ENCODE data around the gene PUSL1.
A peak's percentile ranks its signal among the peaks of the same experiment; 100 is the strongest.

The PUSL1 gene

DNA sequence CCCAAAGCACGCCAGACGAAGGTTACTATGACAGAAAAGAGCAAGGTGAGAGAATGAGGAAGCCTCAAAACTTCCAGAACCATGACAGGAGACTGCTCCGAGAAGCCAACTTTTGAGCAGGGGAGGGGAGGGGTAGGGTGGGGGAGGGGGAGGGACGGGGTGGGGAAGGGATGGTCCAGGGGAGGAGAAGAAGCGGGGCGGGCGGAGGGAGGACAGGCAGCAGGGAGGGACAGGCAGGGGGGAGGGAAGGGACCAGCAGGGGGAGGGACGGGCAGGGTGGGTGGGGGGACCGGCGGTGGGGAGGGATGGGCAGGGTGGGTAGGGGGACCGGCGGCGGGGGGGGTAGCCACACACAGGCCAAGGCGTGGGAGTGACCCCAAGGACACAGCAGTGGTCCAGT is 14.0 kb downstream of the PUSL1 start:
- no peak for DNase-seq (ENCODE audit: low read depth)
- TF ChIP-seq, protein P1, sequence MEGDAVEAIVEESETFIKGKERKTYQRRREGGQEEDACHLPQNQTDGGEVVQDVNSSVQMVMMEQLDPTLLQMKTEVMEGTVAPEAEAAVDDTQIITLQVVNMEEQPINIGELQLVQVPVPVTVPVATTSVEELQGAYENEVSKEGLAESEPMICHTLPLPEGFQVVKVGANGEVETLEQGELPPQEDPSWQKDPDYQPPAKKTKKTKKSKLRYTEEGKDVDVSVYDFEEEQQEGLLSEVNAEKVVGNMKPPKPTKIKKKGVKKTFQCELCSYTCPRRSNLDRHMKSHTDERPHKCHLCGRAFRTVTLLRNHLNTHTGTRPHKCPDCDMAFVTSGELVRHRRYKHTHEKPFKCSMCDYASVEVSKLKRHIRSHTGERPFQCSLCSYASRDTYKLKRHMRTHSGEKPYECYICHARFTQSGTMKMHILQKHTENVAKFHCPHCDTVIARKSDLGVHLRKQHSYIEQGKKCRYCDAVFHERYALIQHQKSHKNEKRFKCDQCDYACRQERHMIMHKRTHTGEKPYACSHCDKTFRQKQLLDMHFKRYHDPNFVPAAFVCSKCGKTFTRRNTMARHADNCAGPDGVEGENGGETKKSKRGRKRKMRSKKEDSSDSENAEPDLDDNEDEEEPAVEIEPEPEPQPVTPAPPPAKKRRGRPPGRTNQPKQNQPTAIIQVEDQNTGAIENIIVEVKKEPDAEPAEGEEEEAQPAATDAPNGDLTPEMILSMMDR (conservative IDR thresholded peaks at IDR 0.05; ENCODE audit: low read depth, low read length), result no peak
- no peak overlapping the region for H3K4me3 ChIP-seq (ENCODE audit: low read length)

DNA sequence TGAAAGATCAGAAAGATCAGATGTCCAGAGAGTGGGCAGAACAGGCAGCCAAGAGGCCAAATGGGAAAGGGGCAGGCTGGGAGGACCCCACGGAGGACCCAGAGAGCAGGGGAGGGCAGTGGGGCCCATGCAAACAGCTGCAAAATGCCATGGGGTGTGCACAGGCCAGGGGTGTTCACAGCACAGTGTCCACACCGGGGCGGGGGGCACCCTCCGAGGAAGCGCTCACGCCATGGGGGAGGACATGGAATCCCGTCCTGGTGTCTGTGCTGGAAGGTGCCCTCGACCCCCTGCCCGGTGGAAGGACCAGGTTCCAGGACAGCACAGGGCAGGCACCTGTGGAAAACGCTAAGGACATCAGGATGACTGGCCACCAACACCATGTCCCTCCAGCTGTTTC is 14.6 kb downstream of the PUSL1 start:
- no peak overlapping the region for H3K4me3 ChIP-seq (ENCODE audit: low read length)
- TF ChIP-seq, protein P1 (conservative IDR thresholded peaks at IDR 0.05; ENCODE audit: low read depth, low read length), result no peak
- no peak for DNase-seq (ENCODE audit: low read depth)

DNA sequence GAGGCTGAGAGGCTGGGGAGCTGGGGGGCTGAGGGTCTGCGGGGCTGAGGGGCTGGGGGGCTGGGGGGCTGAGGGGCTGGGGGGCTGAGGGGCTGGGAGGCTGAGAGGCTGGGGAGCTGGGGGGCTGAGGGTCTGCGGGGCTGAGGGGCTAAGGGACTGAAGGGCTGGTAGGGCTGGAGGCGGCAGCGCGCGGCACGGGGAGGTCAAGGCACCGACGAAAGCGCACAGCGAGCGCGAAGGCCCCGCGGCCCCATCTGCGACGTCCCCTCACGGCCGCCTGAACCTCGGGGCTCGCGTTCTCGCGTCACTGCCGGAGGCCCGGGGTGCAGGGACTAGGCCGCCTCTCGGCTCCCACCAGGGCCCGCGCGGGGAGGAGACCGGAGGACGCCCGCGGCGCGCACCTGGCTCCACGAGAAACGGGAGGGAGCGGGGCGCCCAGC is 15.7 kb downstream of the PUSL1 start:
- H3K4me3 ChIP-seq (ENCODE audit: low read length), result peak overlapping the region; percentile 65
- TF ChIP-seq, protein P1 (conservative IDR thresholded peaks at IDR 0.05; ENCODE audit: low read depth, low read length), result no peak
- no peak for DNase-seq (ENCODE audit: low read depth)

DNA sequence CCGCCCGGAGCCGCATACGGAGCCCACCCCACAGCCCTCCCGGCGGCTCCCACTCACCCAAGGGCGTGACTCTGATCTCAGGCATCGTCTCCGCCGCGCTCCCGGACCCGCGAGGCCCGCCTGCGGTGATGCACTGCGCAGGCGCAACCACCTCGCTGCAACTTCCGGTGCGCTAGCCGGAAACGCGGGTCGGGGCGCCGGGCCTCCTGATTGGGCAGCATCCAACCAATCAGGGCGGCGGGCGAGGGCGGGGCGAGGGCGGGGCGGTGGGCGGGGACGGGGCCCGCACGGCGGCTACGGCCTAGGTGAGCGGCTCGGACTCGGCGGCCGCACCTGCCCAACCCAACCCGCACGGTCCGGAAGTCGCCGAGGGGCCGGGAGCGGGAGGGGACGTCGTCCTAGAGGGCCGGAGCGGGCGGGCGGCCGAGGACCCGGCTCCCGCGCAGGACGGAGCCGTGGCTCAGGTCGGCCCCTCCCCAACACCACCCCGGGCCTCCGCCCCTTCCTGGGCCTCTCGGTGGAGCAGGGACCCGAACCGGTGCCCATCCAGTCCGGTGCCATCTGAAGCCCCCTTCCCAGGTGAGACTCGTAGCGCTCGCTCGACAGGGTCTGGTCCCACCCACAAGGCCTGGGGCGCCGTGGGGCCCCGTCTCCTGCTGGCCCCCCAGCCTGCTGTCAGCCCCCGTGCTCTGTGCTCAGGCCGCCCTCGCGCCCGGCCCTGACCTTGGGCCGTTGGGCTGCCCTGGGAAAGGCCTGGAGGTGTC is 16.3 kb downstream of the PUSL1 start, which contains the start of the genes CPTP and INTS11:
TSS of gene CPTP (plus strand) at position 279 of the 764 bp plus-strand sequence. CDS start 2,109 bp downstream, outside the sequence.
TSS of gene INTS11 (minus strand) at position 137 of the 764 bp plus-strand sequence. CDS start at position 85, 52 bp downstream.
- peak within 1 kb of the TSS; percentile 75 for H3K4me3 ChIP-seq (ENCODE audit: low read length)
- TF ChIP-seq, protein P1 (conservative IDR thresholded peaks at IDR 0.05; ENCODE audit: low read depth, low read length), result no peak
- peak; percentile 47 for DNase-seq (ENCODE audit: low read depth)

DNA sequence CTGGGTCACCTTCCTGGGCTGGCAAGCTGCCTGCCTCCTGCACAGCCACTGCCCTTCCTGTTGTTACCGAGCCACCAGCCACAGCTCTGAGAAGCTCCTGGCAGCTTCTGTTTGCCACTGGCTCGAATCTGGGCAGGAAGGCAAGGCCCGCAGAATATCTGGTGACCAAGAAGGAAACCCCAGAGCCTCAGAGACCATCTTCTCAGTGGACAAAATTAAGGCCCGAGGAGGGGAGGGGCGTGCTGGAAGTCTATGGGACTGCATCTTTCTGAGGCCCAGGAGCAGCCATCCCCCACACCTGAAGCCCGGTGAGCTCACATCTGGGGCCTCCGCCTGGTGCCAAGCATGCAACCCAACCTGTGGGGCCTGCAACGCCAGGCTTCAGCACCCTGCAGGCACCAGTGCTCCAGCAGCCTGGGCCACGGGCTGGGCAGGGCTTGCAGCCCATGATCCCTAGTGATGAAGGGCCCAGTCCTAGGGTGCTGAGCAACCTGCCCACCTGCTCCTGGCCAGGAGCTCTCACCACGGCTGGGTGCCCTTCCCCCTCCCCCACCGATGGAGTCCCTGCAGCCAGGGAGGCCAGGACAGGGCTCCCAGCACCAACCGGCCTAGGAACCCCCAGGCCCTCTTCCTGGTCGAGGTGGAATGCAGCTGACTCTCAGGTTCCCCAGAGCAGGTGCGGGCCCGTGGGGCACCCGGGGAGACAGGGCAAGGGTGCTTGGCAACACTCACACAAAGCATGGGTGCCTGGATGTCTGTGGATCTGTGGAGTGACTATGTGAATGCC is 17.1 kb downstream of the PUSL1 start:
- peak overlapping the region; percentile 75 for H3K4me3 ChIP-seq (ENCODE audit: low read length)
- DNase-seq (ENCODE audit: low read depth), result no peak
- TF ChIP-seq, protein P1 (conservative IDR thresholded peaks at IDR 0.05; ENCODE audit: low read depth, low read length), result no peak

DNA sequence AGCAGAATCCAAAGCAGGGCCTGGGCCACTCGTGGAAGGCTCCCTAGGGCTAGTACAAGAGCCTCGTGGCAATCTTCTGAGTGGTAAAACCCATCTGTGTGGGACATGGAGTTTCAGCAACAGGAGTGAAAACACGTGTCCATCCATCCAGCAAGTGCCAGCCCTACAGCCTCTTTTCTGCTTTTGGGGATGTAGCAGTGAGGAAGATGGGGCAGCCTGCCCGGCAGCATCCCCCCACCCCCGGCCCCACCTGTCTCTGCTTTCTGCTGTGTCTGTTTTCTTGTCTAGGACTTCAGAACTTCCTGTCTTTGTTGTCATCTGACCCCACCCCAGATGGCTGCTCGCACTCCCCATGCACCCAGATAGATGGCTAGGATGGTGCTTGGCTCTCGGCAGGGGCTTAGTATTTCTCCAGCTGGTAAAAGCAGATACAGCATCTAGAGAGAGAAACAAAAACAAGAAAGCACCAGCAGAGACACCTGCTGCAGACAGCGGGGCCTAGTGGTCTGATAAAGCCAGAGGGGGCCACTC is 17.7 kb downstream of the PUSL1 start:
- no peak for DNase-seq (ENCODE audit: low read depth)
- TF ChIP-seq, protein P1 (conservative IDR thresholded peaks at IDR 0.05; ENCODE audit: low read depth, low read length), result no peak
- H3K4me3 ChIP-seq (ENCODE audit: low read length), result no peak overlapping the region
